Vagina (tissue), 2 donors: ENCODE data around the gene FAM185A.
"Not testable (repeated sequence)": the region's sequence is repeated elsewhere in the genome, so short reads cannot be mapped to it uniquely, and the experiment has no call there.

Source experiments
- POLR2A ChIP-seq, 2 donors: fragments of 450-650 bp; IDR thresholded peaks; one replicate each; pipeline ENCODE4 v1.6.1; 2017; ENCODE audit warnings: antibody characterized with exemption in 2 of 2, mild to moderate bottlenecking in 2 of 2, moderate library complexity in 2 of 2
- POLR2AphosphoS5 ChIP-seq, 2 donors: sonication (generic); formaldehyde crosslinking; IDR thresholded peaks; one replicate each; pipeline ENCODE4 v1.9.0; 2017; ENCODE audit warnings: antibody characterized with exemption in 2 of 2, mild to moderate bottlenecking in 2 of 2, low read depth in 1 of 2; ENCODE audit not compliant: insufficient read depth in 1 of 2

GRCh38 chr7:102726170-102726569, 22.6 kb upstream of the FAM185A start:
- not testable (repeated sequence) for TF ChIP-seq POLR2AphosphoS5 (IDR thresholded peaks at IDR 0.05; ENCODE audit: insufficient read depth in 1 of 2, low read depth in 1 of 2); POLR2A (IDR thresholded peaks at IDR 0.05)
